Measurements from ENCODE around the gene PDE6B.
"Not testable (repeated sequence)": the region's sequence is repeated elsewhere in the genome, so short reads cannot be mapped to it uniquely, and the experiment has no call there.

PDE6B gene
- 5.0 to 8.5 reads per million in 2 donors for total RNA-seq

- DNase-seq, result no peak
These were observed at the start of gene PDE6B for GRCh38 chr4:624705-625590. Gene PDE6B (plus strand): TSS chr4:625573. CDS start chr4:625627, 54 bp downstream.

GRCh38 chr4:576245-576821 is 49.0 kb upstream of the PDE6B start, which contains the start of gene TMEM271:
Gene TMEM271 (minus strand): TSS chr4:576295. CDS start chr4:576062, 233 bp downstream.
- no peak for DNase-seq

GRCh38 chr4:576991-577498 is 48.3 kb upstream of the PDE6B start:
- DNase-seq, result no peak

GRCh38 chr4:577499-578450 is 47.6 kb upstream of the PDE6B start:
- peak in 1 of 5 experiments; percentile 30 for DNase-seq

- DNase-seq, result no peak
These were observed 46.6 kb upstream of the PDE6B start for GRCh38 chr4:578451-579443.

- no peak for DNase-seq
These were observed 45.7 kb upstream of the PDE6B start for GRCh38 chr4:579543-580175.

- no peak for DNase-seq
These were observed 44.2 kb upstream of the PDE6B start for GRCh38 chr4:581181-581580.

GRCh38 chr4:581753-582361 is 43.5 kb upstream of the PDE6B start:
- DNase-seq, result no peak

- no peak for DNase-seq
These were observed 41.6 kb upstream of the PDE6B start for GRCh38 chr4:583820-584219.

GRCh38 chr4:587671-588350 is 37.6 kb upstream of the PDE6B start:
- no peak for DNase-seq

GRCh38 chr4:588351-588849 is 37.0 kb upstream of the PDE6B start:
- DNase-seq, result no peak

GRCh38 chr4:589219-589963 is 36.0 kb upstream of the PDE6B start:
- DNase-seq, result no peak

- no peak for DNase-seq
These were observed 35.0 kb upstream of the PDE6B start for GRCh38 chr4:590313-590841.

- not testable (repeated sequence) for DNase-seq
These were observed 33.2 kb upstream of the PDE6B start for GRCh38 chr4:592178-592577.

GRCh38 chr4:592825-593520 is 32.4 kb upstream of the PDE6B start:
- DNase-seq, result no peak

GRCh38 chr4:598925-599324 is 26.4 kb upstream of the PDE6B start:
- no peak for DNase-seq

GRCh38 chr4:600166-600565 is 25.2 kb upstream of the PDE6B start:
- DNase-seq, result no peak
